ENCODE results near the gene N4BP2.

DNA sequence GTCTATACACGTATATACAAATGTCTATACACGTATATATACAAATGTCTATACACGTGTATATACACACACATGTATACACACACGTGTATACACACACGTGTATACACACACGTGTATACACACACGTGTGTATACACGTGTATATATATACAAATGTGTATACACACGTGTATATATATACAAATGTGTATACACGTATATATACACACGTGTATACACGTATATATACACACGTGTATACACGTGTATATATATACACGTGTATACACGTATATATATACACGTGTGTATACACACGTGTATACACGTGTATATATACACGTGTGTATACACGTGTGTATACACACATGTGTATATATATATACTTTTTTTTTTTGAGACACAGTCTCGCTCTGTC is 23.9 kb upstream of the N4BP2 start:
- no peak for TF ChIP-seq ELF4 (IDR thresholded peaks at IDR 0.05)
- no peak for TF ChIP-seq SUZ12 (IDR thresholded peaks at IDR 0.05)
- TF ChIP-seq FOXA1 (IDR thresholded peaks at IDR 0.05): no peak
- TF ChIP-seq NFRKB (IDR thresholded peaks at IDR 0.05): no peak
- no peak for TF ChIP-seq FOXK2 (IDR thresholded peaks at IDR 0.05)
- TF ChIP-seq BHLHE40 (IDR thresholded peaks at IDR 0.05; ENCODE audit: borderline replicate concordance): no peak
- TF ChIP-seq TARDBP (IDR thresholded peaks at IDR 0.05): no peak
- TF ChIP-seq SP1 (IDR thresholded peaks at IDR 0.05): no peak
- no peak for TF ChIP-seq ARNT (IDR thresholded peaks at IDR 0.05)
- no peak for TF ChIP-seq CTBP1 (IDR thresholded peaks at IDR 0.05; ENCODE audit: borderline replicate concordance)
- TF ChIP-seq PKNOX1 (IDR thresholded peaks at IDR 0.05): no peak
- no peak for TF ChIP-seq FOXM1 (IDR thresholded peaks at IDR 0.05; ENCODE audit: borderline replicate concordance)
- no peak for TF ChIP-seq LEF1 (IDR thresholded peaks at IDR 0.05; ENCODE audit: borderline replicate concordance)
- TF ChIP-seq HDGF (IDR thresholded peaks at IDR 0.05; ENCODE audit: borderline replicate concordance): no peak
